GM18858 (cell line): ENCODE data around the gene PODXL.
A peak's percentile ranks its signal among the peaks of the same experiment; 100 is the strongest.
"Not testable (repeated sequence)": the region's sequence is repeated elsewhere in the genome, so short reads cannot be mapped to it uniquely, and the experiment has no call there.

Experiments used
- ATAC-seq: cut with Tn5 transposase; IDR thresholded peaks from one replicate; pipeline ENCODE4 v1.9.1; 2021; ENCODE audit not compliant: unreplicated experiment

PODXL gene

DNA sequence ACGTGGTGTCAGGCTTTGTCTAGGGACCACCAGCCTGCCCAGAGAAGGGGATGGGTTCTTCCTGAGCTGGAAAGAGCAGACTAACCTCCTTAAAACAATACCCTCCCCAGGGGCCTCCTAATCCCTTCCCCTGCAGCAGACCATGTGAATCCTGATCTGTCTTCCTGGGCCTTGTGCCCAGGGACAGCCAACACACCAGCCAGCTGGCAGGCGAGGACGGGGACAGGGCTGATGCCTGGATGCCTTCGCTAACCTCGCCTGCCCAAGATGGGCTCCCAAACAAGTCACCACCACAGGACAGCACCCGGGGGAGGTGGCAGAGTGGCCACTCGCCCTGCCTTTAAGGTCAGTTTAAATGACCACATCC is 17.6 kb downstream of the PODXL start:
- no peak for ATAC-seq

DNA sequence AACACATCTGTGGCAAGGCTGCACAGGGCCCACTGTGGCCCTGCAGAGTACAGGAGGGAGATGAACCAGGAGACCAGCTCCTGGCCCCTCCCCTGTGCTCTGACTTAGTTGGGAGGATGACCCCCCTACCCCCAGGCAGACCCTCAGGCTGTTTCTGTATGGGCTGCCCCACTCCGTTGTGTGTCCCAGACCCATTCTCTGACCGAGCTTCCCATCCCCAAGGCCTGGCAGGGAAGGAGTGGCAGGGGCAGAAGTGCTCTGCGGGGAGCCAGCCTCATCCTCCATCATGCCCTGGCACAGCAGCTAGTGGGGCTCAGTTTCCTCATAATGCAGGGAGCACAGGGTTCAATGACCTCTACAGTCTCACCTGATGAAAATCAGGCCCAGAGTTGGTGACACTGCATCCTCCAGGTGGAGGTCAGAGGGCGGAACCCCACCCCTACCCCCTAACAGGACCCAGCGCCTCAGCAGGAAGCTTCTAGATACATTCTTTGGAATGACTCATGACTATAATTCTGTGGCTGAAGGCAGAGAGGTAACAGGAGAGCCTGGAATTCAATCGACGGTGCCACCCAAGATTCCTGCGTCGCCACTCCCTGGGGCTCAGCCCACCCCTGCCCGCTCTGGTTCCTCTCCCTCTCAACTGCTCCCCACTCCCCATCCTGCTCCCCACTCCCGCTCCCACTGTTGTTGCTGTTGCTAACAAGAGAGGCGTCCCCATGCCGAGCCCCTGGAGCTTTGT is 18.2 kb downstream of the PODXL start:
- ATAC-seq: no peak

DNA sequence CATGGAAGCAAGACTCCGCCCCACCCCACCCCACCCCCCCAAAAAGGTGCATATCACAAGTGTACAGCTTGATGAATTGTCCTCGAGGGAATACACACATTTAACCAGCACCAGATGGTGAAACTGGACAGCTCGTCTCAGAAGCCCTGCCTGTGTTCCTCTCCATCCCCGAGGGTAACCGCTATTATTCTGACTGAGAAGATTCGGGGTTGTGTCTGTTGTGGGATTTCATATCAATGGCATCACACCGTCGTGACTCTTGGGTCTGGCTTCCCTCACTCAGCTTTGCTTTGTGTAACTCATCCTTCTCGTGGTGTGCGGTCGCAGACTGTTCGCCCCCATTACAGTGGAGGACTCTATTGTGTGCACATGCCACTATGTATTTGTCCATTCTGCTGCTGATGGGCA is 18.9 kb downstream of the PODXL start:
- ATAC-seq: no peak

DNA sequence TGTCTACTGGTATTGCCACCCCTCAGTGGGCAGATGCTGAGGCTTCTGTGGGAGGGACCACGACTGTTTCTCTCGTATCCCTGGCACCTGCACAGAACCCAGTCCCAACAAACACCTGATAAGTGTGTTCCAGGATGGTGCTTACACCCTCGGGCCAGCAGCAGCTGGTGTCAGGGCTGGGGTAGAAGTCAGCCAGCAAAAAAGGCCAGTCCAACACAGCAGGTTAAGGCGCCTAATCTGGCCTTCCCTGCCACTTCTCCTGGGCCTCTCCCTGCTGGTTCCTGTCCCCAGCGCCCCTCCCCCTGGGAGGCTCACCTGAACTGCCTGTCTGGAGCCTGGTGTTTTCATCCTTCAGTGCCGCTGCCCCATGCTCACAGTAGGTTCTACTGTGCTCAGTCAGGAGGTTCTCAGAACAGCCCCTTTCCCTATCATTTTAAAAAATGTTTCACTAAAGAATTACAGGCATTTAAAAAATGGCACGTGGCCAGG is 20.0 kb downstream of the PODXL start:
- ATAC-seq: no peak

DNA sequence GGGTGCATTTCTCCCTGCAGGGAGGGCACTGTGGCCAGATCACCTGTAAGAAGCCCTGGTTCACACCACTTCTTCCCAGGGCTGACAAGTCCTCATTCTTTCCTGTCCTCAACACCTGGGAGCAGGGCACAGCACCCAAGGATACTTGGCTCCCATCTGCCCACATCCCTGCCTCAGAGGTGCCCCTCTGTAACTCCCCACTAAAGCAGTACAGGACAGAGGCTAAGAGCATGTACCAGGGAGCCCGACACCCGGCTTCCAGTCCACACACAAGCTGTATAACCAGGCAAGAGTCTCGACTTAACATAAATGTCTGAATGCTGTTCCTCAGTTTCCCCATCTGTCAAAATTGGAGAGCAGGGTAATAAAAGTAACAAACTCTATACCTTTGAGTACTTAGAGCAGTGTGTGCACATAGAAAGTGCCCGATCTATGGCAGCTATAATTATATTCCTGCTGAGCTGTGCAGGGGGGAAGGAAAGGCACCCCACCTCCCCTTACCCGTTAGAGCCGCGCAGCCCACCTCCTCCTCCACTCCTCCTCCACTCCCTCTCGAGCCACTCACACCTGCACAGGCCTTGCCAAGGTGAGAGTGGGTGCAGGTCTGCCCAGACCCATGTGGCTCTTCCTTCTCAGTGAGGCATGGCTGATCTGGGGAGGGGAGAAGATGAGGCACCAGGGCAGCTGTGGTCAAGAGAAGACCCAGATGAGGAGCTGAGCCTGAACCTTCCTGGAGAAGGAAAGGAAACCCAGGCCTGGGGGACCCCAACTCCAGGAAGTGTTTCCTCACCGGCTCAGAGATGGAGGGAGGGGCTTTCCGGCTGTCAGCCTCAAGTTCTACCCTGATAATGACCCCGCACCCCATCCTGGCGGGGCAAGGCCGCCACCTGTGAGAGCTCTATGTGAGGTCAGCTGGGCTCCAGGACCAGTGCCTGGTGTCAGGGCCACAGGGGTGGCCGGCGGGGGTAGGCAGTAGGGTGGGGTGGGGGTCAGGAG is 22.6 kb downstream of the PODXL start:
- ATAC-seq: no peak

DNA sequence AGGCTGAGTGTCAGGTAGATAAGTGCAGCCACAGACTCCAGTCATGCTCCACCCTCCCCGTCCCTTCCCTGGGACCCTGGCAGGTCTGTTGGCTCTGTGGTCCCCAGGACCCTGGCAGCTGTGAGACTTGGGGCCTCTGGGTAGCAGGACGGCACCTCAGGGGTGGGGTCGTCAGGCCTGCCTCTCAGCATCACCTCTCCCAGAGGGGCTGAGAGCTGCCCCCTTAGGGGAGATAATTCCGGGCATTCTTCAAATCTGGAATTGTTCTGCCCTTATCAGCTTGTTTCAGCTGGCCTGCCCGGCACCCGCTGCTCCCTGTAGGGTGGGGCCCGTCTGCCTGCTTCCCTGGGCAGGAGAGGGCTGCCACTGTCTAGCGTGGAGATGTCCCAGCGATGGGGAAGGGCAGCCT is 23.3 kb downstream of the PODXL start:
- no peak for ATAC-seq

DNA sequence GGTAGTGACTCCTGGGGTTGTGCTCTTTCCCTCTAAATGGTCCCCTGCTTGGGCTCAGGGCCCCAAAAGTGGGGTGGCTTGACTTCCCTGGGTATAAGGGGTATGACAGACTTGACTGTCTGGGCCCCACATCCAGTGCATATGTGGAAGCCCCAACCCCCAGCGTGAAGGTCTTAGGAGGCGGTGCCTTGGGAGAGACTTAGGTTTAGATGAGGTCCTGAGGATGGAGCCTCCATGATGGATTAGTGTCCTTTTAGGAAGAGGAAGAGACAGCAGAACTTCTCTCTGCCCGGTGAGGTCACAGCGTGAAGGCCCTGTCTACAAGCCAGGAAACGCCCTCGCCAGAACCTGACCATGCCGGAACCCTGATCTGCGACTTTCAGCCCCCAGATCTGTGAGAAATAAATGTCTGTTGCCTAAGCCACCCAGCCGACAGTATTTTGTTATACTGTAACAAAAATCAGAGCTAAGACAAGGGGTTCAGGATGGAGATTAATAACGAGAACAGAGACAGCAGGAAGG is 23.8 kb downstream of the PODXL start:
- ATAC-seq: no peak

DNA sequence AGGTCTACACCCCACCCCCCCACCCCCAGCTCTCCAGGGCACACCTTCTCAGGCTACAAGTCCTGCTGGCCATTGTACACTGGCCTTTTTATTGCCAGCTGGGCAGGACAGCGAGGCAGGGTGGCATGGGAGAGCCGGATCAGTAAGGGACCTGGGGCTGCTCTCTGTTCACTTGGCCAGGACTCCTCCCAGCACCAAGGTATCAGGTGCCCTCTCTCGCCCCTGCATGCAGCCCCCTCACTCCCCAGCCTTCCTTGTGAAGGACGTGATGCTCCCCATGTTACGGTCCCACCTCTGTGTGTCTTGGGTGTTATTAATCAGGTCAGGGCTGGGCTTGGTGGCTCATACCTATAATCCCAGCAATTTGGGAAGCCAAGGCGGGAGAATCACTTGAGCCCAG is 26.3 kb downstream of the PODXL start:
- ATAC-seq: no peak

DNA sequence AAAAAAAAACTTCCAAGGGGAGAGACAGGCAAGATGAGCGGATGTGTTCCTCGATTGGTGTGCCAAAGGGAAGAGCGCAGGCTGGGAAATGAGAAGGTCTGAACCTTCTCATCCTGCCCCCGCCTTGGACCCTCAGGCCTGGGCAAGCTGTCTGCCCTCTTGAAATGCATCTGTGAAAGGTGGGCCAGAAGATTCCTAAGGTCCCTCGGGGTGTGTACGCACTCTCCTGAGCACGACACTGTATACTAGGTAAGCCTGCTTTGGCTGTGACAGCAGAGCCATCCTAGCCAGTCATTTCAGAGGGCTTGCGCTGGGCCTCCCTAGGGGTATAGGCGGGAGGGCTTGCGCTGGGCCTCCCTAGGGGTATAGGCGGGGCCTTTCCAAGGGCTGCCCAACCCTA is 26.8 kb downstream of the PODXL start:
- no peak for ATAC-seq

DNA sequence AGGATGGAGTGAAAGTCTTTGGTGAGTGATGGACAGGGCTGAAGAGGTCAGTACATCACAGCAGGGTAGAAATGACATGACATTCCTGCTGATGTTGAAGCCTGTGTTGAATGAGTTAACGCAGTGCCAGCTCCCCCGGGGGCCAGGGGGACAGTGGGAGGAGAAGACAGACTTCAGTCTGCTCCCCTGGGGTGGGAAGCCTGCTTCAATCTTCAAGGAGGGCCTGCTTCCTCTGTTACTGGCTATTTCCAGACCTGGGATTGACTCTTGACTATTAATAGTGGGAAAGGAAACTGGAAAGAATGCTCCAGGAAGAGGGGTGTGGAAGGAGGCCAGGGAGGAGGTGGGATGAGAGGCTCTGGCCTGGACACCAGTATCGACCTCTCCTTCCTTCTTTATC is 27.2 kb downstream of the PODXL start:
- no peak for ATAC-seq

DNA sequence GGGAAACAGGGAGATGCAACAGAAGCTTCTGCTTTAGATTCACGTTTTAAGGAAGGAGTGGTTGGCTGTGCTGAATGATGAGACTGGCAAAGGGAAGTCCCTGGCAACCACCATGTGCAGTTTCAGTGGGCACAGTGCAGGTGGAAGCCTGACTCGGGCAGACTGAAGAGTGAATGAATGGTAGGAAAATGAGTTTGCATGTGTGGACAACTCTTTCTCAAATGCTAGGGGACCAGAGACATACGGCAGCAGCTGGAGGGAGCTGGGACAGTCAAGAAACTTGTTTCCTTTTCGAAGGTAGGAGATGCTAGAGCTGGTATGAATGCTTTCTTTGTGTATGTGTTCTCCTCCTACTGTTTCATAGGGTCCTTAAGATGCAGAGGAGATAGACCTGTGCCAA is 29.0 kb downstream of the PODXL start:
- ATAC-seq: no peak

DNA sequence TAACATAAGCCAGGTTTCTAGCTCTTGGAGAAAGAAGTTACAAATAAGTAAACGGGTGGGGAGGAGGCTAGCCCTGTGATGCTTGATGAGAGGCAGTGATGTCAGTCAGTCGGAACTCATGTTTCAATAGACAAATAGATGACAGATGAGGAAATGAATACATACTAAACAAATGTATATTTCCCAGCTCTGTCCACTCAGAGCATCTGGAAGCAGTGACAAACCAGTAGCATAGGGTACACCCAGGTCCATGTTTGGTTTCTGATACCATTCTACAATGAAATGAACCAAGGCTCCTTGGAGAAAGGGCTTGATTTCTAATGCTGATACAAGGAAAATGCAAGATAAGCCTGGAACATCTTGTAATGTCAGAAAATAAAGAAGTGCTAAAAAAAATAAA is 30.6 kb downstream of the PODXL start:
- no peak for ATAC-seq

DNA sequence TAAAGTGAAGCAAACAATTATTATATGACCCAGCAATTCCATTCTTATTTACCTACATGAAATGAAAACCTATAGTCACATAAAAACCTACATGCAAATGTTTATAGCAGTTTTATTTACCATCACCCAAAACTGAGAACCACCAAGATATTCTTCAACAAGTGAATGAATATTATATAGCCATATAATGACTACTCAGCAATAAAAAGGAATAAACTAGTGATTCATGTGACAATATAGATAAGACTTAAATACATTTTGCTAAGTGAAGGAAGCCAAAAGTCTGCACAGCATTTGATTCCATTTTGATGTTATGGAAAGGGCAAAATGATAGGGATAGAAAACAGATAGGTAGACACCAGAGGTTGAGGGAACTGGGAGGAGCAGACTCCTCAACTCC is 31.7 kb downstream of the PODXL start:
- no peak for ATAC-seq

DNA sequence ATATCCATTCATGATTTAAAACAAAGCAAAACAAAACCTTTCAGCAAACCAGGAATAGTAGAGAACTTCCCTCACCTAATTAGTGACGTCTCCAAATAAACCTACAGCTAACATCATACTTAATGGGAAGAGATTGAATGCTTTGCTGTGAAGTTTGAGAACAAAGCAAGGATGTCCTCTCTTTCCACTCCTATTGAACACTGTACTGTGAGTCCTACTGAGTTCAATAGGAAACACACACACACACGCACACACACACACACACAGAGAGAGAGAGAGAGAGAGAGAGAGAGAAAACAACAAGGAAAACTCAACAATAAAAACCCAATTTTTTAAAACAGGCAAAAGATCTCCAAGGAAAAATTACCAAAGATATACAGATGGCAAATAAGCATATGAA is 32.3 kb downstream of the PODXL start:
- ATAC-seq: no peak

DNA sequence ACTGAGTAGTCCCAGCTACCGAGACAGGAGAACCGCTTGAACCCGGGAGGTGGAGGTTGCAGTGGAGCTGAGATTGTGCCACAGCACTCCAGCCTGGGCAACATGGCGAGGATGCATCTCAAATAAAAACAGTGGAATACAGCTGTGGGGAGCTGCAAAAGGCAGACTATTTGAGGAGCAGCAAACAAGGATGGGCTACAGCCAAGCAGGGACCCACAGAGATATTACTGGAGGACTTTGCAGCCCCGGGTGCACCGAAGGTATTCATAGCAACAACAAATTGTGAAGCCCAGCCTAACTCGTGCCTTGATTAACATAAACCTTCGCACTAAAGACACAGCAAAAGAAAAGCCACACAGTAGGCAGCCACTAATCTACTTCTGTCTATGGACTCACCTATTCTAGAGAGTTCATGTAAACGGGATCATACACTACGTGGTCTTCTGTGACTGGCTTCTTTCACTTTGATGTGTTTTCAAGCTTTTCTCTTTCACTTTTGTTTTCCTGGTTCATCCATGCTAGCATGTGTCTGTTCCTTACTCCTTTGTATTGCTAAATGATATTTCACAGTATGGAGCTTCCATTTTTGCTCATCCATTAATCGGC is 34.0 kb downstream of the PODXL start:
- no peak for ATAC-seq

DNA sequence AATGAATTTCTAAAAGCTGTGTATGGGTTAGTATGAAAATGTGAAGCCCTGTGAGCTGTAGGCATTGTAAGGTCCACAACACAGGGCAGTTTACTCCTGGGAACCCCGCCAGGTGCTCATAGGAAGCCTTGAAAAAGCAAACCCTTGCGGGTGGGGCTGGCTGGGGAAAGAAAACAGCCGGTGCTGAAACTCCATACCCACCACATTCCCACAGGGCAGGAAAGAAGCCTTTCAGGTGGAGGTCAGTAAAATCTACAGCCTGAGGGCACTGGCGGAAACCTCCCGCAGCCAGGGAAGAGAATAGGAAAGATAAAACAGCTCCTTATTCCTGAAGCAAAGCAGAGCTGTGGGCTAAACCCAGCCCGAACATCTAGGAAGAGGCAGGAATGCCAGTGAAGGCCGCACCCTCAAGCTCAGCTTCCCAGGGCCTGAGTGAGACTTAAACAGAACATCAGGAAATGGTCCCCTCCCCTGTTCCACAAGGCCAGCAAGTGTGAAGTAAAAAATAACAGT is 34.7 kb downstream of the PODXL start:
- ATAC-seq: no peak

DNA sequence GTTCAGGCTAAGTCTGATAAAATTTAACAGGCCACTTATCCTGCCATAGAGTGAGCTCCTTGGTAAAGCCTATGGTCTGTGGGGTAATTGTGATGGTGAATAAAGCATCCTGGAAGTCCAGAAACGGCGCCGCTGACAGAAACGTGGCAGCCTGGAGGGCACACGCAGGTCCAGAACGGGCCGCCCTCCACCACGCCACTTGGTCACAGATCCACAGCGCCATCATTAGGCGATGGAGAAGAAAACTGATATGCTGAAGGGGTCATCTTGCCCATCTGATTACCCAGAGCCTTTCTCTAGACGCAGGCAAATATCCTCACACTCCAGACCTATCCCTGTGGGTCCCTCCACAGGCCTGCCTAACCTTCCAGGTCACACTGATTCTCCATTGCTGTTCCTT is 37.8 kb downstream of the PODXL start:
- ATAC-seq: no peak

DNA sequence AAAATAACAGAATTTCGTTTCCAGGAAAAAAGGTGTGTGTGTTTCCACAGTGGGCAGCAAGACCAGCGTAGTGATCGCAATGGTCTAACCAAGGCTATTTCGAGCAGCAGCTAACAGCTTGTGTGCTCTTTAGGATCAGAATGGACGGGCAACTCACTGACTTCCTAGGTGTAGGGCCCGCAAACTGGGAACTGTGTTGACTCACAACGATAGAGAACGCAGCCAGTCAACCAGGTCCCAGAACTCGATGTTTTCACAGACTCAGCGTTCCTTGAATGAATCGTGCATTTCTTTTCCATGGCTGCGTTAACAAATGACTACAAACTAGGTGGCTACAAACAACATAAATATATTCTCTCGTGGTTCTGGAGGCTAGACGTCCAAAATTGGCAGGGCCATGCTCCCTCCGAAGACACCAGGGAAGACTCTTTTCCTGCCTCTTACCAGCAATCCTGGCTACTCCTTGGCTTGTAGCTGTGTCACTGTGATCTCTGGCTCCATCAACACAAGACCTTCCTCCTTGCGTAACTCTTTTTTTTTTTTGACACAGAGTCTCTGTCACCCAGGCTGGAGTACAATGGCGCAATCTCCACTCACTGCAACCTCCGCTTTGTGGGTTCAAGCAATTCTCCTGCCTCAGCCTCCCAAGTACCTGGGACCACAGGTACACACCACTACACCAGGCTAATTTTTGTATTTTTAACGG is 39.1 kb downstream of the PODXL start:
- no peak for ATAC-seq

DNA sequence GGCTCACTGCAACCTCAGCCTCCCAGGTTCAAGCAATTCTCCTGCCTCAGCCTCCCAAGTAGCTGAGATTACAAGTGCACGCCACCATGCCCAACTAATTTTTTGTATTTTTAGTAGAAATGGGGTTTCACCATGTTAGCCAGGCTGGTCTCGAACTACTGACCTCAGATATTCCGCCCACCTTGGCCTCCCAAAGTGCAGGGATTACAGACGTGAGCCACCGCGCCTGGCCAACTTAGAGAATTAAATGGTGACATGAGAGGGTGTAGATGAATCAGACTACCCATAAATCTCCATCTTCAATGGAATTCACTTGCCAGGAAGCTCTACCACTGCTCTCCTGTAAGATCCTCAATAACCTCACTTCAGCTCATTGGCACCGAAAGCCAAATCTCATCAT is 41.0 kb downstream of the PODXL start:
- not testable (repeated sequence) for ATAC-seq

DNA sequence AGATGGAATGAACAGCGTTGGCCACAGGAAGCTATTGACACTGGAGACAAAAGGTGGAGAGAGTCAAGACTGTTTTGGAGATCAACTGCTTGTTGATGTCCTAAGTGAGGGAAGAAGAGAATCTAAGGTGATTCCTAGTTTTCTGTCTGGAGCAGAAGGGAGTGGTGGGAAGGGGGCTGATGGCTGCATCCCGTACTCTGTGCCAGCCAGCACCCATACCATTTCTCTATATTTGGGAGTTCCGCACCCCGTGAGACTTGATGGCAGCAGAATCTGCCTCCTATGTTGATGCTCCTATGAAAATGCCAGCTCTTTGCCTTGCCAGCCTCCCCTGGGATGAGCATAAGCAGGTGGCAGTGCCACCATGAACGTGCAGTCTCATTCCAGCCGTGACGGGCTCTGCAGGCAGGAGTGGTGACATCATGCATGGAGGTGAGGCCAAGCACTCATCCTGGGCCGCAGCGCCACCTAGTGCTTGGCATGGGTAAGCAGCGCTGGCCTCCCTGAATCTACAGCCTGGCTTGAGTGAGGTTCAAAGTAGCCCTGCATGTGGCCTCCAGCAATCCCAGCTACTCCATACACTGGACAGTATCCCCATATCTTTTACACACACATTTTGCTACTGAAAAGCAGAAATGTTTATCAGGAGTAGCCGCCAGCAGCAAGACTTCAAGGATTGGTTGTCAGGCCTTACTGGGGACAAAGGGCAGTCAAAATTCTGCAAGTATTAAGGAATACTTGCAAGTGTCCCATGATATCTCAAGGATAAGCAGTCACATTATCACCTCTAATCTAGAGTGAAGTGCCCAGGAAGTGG is 43.0 kb downstream of the PODXL start:
- ATAC-seq: peak; percentile 79
